Neutrophil (primary cell): Measurements from ENCODE around the gene PCDH18.
"Not testable (repeated sequence)": the region's sequence is repeated elsewhere in the genome, so short reads cannot be mapped to it uniquely, and the experiment has no call there.

Experiments used
- H3K27ac ChIP-seq: fragments of 200-600 bp; sonication (generic); 2 replicates; pipeline ENCODE4 v1.5.1; 2016; ENCODE audit warnings: mild to moderate bottlenecking, moderate library complexity
- H3K27me3 ChIP-seq: fragments of 200-600 bp; sonication (generic); 2 replicates; pipeline ENCODE4 v1.6.0; 2016; ENCODE audit warnings: mild to moderate bottlenecking
- H3K36me3 ChIP-seq: fragments of 200-600 bp; sonication (generic); 2 replicates; pipeline ENCODE4 v1.5.1; 2017
- H3K4me1 ChIP-seq, 2 experiments: fragments of 200-600 bp in 1 of 2; sonication (generic) in 1 of 2; 1 replicate in 1 of 2; 2 replicates in 1 of 2; pipeline versions ENCODE4 v1.5.1 to v1.6.1; 2013 to 2016; ENCODE audit warnings: low read depth in 1 of 2, low read length in 1 of 2, mild to moderate bottlenecking in 1 of 2, moderate library complexity in 1 of 2; ENCODE audit not compliant: control insufficient read depth in 1 of 2, insufficient read depth in 1 of 2
- H3K4me3 ChIP-seq, 2 experiments: fragments of 200-600 bp in 1 of 2; sonication (generic) in 1 of 2; 1 replicate in 1 of 2; 2 replicates in 1 of 2; pipeline ENCODE4 v1.5.1; 2013 to 2016; ENCODE audit warnings: low read depth in 1 of 2, low read length in 1 of 2, mild to moderate bottlenecking in 1 of 2, moderate library complexity in 1 of 2
- H3K9me3 ChIP-seq: fragments of 200-600 bp; sonication (generic); 2 replicates; pipeline ENCODE4 v1.5.1; 2016
- CTCF ChIP-seq: fragments of 200-600 bp; sonication (generic); IDR thresholded peaks from 2 replicates; pipeline ENCODE4 v1.5.1; 2016; ENCODE audit warnings: antibody characterized with exemption

The PCDH18 gene

GRCh38 chr4:137519406-137519805 lies 12.9 kb downstream of the PCDH18 start:
- H3K4me1 ChIP-seq: no peaks in the 10 kb centered on the region
- no peaks in the 10 kb centered on the region for H3K27me3 ChIP-seq
- no peaks in the 10 kb centered on the region for H3K36me3 ChIP-seq
- TF ChIP-seq CTCF: no peak
- H3K9me3 ChIP-seq: no peaks in the 10 kb centered on the region
- no peak overlapping the region for H3K4me3 ChIP-seq
- no peak overlapping the region for H3K27ac ChIP-seq

GRCh38 chr4:137517323-137517722 lies 15.0 kb downstream of the PCDH18 start:
- not testable (repeated sequence) for H3K36me3 ChIP-seq, H3K4me1 ChIP-seq, H3K4me3 ChIP-seq, H3K27me3 ChIP-seq, H3K27ac ChIP-seq, H3K9me3 ChIP-seq

- Histone ChIP-seq H3K9me3 (no peaks in the 10 kb centered on the region), H3K27ac (no peak overlapping the region), H3K4me1 (no peaks in the 10 kb centered on the region), H3K36me3 (no peaks in the 10 kb centered on the region), H3K27me3 (no peaks in the 10 kb centered on the region), H3K4me3 (no peak overlapping the region)
- TF ChIP-seq CTCF: no peak
These were observed 17.7 kb downstream of the PCDH18 start for GRCh38 chr4:137514406-137515111.

- H3K27ac ChIP-seq: no peak overlapping the region
These were observed 21.6 kb downstream of the PCDH18 start for GRCh38 chr4:137510557-137511265.

GRCh38 chr4:137509855-137510282 lies 22.4 kb downstream of the PCDH18 start:
- no peak overlapping the region for H3K27ac ChIP-seq
- no peaks in the 10 kb centered on the region for H3K27me3 ChIP-seq
- H3K9me3 ChIP-seq: no peaks in the 10 kb centered on the region
- H3K4me1 ChIP-seq: no peaks in the 10 kb centered on the region
- no peak overlapping the region for H3K4me3 ChIP-seq
- no peaks in the 10 kb centered on the region for H3K36me3 ChIP-seq
- no peak for TF ChIP-seq CTCF

More at GRCh38 chr4:137510557-137511265, 21.6 kb downstream of the PCDH18 start:
- no peaks in the 10 kb centered on the region for H3K27me3 ChIP-seq
- H3K36me3 ChIP-seq: no peaks in the 10 kb centered on the region
- H3K4me3 ChIP-seq: no peak overlapping the region
- no peak for TF ChIP-seq CTCF
- no peaks in the 10 kb centered on the region for H3K9me3 ChIP-seq
- H3K4me1 ChIP-seq: no peaks in the 10 kb centered on the region
